NCI-H2107 (cell line): Measurements from ENCODE around the gene FDX2.
A peak's percentile ranks its signal among the peaks of the same experiment; 100 is the strongest.
"Not testable (repeated sequence)": the region's sequence is repeated elsewhere in the genome, so short reads cannot be mapped to it uniquely, and the experiment has no call there.

Source experiments
- DNase-seq: peaks from one replicate; lab custom pipeline; 2025; lab: John Stamatoyannopoulos, UW

The FDX2 gene

GRCh38 chr19:10315335-10316214, at the start of gene FDX2:
TSS of gene FDX2 (minus strand) at chr19:10316015. CDS start at chr19:10315996, 19 bp downstream.
- peak; percentile 74 for DNase-seq

GRCh38 chr19:10365518-10365917, 49.7 kb upstream of the FDX2 start:
- DNase-seq: no peak

GRCh38 chr19:10364644-10365043, 48.8 kb upstream of the FDX2 start:
- DNase-seq: no peak

- DNase-seq: no peak
Observed at GRCh38 chr19:10363789-10364281, 48.0 kb upstream of the FDX2 start.

- no peak for DNase-seq
Observed at GRCh38 chr19:10362259-10362658, 46.4 kb upstream of the FDX2 start.

- DNase-seq: no peak
Observed at GRCh38 chr19:10361569-10362011, 45.8 kb upstream of the FDX2 start.

GRCh38 chr19:10356431-10356830, 40.6 kb upstream of the FDX2 start:
- no peak for DNase-seq

GRCh38 chr19:10353793-10354391, 38.1 kb upstream of the FDX2 start:
- no peak for DNase-seq

GRCh38 chr19:10352764-10353671, 37.2 kb upstream of the FDX2 start:
- no peak for DNase-seq

GRCh38 chr19:10346509-10346908, 30.7 kb upstream of the FDX2 start:
- DNase-seq: no peak

GRCh38 chr19:10344780-10345179, 29.0 kb upstream of the FDX2 start:
- DNase-seq: no peak

- DNase-seq: no peak
Observed at GRCh38 chr19:10343495-10343894, 27.7 kb upstream of the FDX2 start.

- DNase-seq: no peak
Observed at GRCh38 chr19:10339977-10340376, 24.2 kb upstream of the FDX2 start.

- no peak for DNase-seq
Observed at GRCh38 chr19:10339380-10339960, 23.7 kb upstream of the FDX2 start, which contains the start of gene ICAM3. TSS of gene ICAM3 (minus strand) at chr19:10339624. CDS start at chr19:10339614, 10 bp downstream.

- no peak for DNase-seq
Observed at GRCh38 chr19:10338940-10339339, 23.1 kb upstream of the FDX2 start.

GRCh38 chr19:10336725-10337124, 20.9 kb upstream of the FDX2 start:
- not testable (repeated sequence) for DNase-seq

GRCh38 chr19:10335352-10335985, 19.7 kb upstream of the FDX2 start:
- DNase-seq: no peak

GRCh38 chr19:10334588-10335351, 19.0 kb upstream of the FDX2 start:
- no peak for DNase-seq

GRCh38 chr19:10333758-10334587, 18.2 kb upstream of the FDX2 start:
- no peak for DNase-seq
